ENCODE results near the gene CEP41. TPM values are rescaled to one million over a fixed set of nuclear protein-coding genes. Genes with fewer than 3 reads are reported as not detected.

The CEP41 gene
- total RNA-seq, 2 donors from 2014 or later = 8.7 to 9.0 TPM

- Histone ChIP-seq H3K27ac (no peak overlapping the region), H3K36me3 (no peaks in the 10 kb centered on the region), H3K4me1 (ENCODE audit: control insufficient read depth in 1 of 2, low read depth in 2 of 2) (peaks cover 12 to 31% of the 10 kb centered on the region in 2 donors), H3K4me3 (no peak overlapping the region), H3K9me3 (no peaks in the 10 kb centered on the region), H3K27me3 (replicated peaks; ENCODE audit: insufficient read depth) (no peaks in the 10 kb centered on the region)
- ATAC-seq (ENCODE audit: insufficient number of reproducible peaks, low FRiP score, low read depth) (no peak), DNase-seq (ENCODE audit: low spot score) (no peak)
- TF ChIP-seq CTCF (IDR thresholded peaks at IDR 0.05) = no peak
Measured at GRCh38 chr7:130358471-130358870, 82.3 kb downstream of the CEP41 start.

GRCh38 chr7:130356876-130357611 is 83.8 kb downstream of the CEP41 start:
- ATAC-seq (ENCODE audit: insufficient number of reproducible peaks, low FRiP score, low read depth) (no peak), DNase-seq (ENCODE audit: low spot score) (no peak)
- peak overlapping the region; percentile 31 to 63 for H3K27ac ChIP-seq
- H3K9me3 ChIP-seq = no peaks in the 10 kb centered on the region
- peaks cover 17 to 40% of the 10 kb centered on the region in 2 donors for H3K4me1 ChIP-seq (ENCODE audit: control insufficient read depth in 1 of 2, low read depth in 2 of 2)
- H3K27me3 ChIP-seq (replicated peaks; ENCODE audit: insufficient read depth) = no peaks in the 10 kb centered on the region
- H3K36me3 ChIP-seq = no peaks in the 10 kb centered on the region
- no peak overlapping the region for H3K4me3 ChIP-seq
- TF ChIP-seq CTCF (IDR thresholded peaks at IDR 0.05) = no peak

GRCh38 chr7:130356121-130356875 is 84.5 kb downstream of the CEP41 start:
- Histone ChIP-seq H3K36me3 (no peaks in the 10 kb centered on the region), H3K9me3 (no peaks in the 10 kb centered on the region), H3K27me3 (replicated peaks; ENCODE audit: insufficient read depth) (no peaks in the 10 kb centered on the region), H3K4me3 (no peak overlapping the region), H3K4me1 (ENCODE audit: control insufficient read depth in 1 of 2, low read depth in 2 of 2) (peaks cover 17 to 41% of the 10 kb centered on the region in 2 donors), H3K27ac (peak overlapping the region; percentile 33 to 63)
- ATAC-seq (ENCODE audit: insufficient number of reproducible peaks, low FRiP score, low read depth) = no peak
- no peak for TF ChIP-seq CTCF (IDR thresholded peaks at IDR 0.05)
- no peak for DNase-seq (ENCODE audit: low spot score)

GRCh38 chr7:130353196-130353595 is 87.6 kb downstream of the CEP41 start:
- Histone ChIP-seq H3K36me3 (no peaks in the 10 kb centered on the region), H3K9me3 (no peaks in the 10 kb centered on the region), H3K27me3 (replicated peaks; ENCODE audit: insufficient read depth) (no peaks in the 10 kb centered on the region), H3K27ac (peak overlapping the region in 1 of 2 donors; percentile 31), H3K4me3 (no peak overlapping the region), H3K4me1 (ENCODE audit: control insufficient read depth in 1 of 2, low read depth in 2 of 2) (peaks cover 17 to 41% of the 10 kb centered on the region in 2 donors)
- DNase-seq (ENCODE audit: low spot score) (no peak), ATAC-seq (ENCODE audit: insufficient number of reproducible peaks, low FRiP score, low read depth) (no peak)
- no peak for TF ChIP-seq CTCF (IDR thresholded peaks at IDR 0.05)

Measured in thoracic aorta (tissue), 2 donors.